Endometrial microvascular endothelial cells (primary cell): ENCODE results near the gene RHPN2. TPM values are rescaled to one million over a fixed set of nuclear protein-coding genes. Genes with fewer than 3 reads are reported as not detected.
"Not testable (repeated sequence)": the region's sequence is repeated elsewhere in the genome, so short reads cannot be mapped to it uniquely, and the experiment has no call there.

Source experiments
- in situ Hi-C: cut with HindIII; loops from 2 replicates; pipeline ENCODE4 v1.10.0; 2017; ENCODE audit warnings: low sequenced_read_pairs, low pct_unique_long_range_greater_than_20kb; ENCODE audit errors: inconsistent ontology term
- total RNA-seq: library from RNA; depleted of rRNA; stranded (reverse); fragments of >200 nt; gene quantifications from one replicate; pipeline ENCODE4 v1.2.3, GENCODE V29; 2015; ENCODE audit errors: inconsistent ontology term

The RHPN2 gene
- total RNA-seq, 1 donor from 2014 or later: 1.1 TPM

DNA sequence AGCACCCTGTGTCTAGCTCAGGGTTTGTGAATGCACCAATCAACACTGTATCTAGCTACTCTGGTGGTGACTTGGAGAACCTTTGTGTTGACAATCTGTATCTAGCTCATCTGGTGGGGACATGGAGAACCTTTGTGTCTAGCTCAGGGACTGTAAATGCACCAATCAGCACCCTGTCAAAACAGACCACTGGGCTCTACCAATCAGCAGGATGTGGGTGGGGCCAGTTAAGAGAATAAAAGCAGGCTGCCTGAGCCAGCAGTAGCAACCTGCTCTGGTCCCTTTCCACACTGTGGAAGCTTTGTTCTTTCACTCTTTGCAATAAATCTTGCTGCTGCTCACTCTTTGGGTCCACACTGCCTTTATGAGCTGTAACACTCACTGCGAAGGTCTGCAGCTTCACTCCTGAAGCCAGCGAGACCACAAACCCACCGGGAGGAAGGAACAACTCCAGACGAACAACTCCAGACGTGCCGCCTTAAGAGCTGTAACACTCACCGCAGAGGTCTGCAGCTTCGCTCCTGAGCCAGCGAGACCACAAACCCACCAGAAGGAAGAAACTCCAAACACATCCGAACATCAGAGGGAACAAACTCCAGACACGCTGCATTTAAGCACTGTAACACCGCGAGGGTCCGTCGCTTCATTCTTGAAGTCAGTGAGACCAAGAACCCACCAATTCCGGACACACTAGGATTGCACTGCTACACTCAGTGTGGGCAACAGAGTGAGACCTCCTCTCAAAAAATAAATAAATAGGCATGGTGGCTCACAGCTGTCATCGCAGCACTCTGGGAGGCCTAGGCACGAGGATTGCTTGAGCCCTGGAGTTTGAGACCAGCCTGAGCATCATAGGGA, 27.3 kb downstream of the RHPN2 start:
- in situ Hi-C loops: not testable (repeated sequence)

DNA sequence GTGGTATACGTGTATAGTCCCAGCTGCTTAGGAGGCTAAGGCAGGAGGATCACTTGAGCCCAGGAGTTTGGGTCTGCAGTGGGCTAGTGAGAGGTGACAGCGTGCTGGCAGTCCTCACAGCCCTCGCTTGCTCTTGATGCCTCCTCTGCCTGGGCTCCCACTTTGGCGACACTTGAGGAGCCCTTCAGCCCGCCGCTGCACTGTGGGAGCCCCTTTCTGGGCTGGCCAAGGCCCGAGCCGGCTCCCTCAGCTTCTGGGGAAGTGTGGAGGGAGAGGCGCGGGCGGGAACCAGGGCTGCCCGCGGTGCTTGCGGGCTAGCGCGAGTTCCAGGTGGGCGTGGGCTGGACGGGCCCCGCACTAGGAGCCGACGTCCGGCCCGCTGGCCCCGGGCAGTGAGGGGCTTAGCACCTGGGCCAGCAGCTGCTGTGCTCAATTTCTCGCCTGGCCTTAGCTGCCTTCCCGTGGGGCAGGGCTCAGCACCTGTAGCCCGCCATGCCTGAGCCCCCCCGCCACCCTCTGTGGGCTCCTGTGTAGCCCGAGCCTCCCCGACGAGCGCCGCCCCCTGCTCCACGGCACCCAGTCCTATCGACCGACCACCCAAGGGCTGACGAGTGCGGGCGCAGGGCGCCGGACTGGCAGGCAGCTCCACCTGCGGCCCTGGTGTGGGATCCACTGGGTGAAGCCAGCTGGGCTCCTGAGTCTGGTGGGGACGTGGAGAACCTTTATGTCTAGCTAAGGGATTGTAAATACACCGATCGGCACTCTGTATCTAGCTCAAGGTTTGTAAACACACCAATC, 28.1 kb downstream of the RHPN2 start:
- in situ Hi-C loops: not testable (repeated sequence)

DNA sequence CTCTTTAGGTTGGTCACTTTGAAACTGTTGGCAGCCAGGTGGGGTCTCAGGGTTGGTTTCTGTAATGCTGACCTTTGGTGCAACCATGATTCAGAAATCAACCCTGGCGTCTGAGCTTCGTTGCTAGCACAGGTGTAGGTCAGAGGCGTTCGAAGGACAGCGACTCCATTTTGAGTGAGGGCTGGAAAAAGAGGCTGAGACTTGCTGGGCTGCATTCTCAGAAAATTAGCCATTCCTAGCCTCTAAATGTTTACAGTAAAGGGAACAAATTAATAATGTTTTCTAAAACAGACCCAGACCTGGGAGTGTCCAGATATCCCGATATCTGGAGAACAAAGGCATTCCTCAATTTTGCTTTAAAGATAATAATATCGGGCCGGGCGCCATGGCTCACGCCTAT, 29.2 kb downstream of the RHPN2 start:
- in situ Hi-C loops: no loop called here

DNA sequence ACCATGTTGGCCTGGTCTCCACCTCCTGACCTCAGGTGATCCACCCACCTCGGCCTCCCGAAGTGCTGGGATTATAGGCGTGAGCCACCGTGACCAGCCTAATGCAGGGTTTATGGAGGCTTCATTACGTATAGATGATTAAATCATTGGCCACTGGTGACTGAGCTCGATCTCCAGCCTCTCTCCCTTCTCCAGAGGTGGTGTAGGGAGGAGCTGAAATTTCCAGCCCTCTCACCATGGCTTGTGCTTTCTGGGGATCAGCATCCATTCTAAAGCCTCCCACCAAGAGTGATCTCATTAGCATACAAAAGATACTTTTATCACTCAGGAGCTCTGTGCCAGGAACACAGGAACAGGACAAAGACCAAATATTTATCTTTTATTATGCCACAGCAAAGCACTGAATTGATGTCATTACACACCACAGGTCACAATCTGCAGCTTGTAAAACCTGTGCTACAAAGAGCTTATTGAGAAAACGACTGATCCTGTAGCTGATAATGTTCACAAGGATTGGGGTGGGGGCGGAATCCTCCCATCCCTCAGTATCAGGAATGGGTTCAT, 32.4 kb downstream of the RHPN2 start:
- in situ Hi-C loops: no loop called here

DNA sequence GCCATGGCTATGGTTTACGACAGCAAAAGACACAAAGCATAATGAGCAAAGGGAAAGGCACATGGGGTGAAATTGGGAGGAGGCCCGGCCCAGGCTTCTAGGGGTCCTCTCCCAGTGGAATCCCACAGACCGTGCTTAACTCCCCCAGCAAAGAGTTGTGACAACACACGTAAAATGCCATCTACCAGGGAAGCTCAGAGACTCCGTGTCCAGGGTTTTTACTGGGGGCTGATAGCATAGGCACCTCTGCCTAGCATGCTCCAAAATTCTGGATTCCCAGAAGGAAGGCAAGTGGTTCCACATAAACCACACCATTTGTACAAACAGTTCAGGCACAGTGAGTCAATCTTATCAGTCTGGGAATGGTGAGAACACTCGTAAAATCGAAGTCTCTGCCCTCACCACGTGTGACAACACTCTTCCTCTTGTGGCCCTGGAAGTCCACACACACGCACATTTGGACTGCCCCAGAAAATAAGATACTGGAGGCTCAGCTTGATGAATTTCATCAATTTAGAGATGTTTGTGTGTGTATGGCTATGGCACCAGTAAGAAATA, 34.9 kb downstream of the RHPN2 start:
- in situ Hi-C loops: no loop called here

DNA sequence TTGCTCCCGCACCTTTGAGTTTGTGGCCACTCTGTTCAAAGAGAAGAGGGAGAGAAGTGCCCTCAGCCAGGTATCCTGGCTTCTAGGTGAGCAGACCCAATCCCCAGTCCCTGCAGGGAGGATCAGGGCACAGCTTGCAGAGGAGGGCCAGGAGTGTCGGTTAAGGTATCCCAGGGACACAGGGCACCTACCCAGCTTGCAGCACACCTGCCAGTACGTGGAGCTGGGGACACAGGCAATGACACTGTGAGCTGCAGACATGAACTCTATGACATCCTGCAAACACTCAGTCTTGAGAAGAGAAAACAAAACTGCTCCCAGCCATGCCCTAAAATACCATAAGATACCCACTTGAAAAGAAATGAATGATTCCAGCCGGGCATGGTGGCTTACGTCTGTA, 38.1 kb downstream of the RHPN2 start:
- in situ Hi-C loops: not testable (repeated sequence)

DNA sequence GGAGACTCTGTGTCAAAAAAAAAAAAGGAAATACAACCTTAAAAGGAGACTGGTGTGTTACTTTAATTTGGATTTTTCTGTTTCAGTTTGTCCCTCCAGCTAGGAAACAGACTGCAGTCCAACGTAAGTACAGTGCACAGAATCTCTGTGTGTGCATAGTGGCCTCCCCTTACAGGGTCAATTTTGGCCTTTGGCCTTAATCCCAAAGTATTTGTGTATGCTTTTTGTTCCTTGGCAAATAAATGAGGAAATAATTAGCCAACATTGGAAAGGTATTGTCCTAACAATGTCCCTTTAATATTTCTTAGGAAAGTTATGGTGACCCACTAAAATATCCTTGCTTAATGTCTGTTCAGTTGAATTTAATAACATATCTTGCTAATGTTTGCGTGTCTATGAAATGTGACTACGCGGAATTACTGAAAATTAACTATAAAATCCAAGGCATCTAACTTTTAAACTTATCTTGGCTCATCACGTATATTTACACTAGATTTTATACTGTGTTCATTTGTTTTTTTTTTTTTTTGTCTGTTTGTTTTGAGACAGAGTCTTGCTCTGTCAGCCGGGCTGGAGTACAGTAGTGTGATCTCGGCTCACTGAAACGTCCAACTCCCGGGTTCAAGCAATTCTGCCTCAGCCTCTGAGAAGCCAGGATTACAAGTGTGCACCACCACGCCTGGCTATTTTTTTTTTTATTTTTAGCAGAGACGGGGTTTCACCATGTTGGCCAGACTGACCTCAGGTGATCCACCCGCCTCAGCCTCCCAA, 39.0 kb downstream of the RHPN2 start:
- in situ Hi-C loops: not testable (repeated sequence)

DNA sequence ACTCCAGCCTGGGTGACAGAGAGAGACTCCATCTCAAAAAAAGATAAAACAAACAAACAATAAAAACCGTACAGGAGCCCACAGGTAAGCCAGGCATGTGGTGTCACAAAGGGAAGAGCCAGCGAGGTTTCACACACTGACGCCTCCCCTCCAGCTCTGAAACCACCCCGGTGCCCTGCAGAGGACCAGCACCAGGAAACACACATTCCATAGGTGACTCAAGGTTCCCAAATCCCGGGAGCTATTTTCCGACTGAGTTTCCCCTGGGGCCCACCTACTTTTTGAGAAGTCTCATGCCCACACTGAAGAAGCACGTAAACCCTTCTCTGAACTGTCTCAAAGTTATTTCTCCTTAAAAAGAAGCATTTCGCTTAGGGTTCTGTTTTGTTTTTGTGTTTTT, 40.3 kb downstream of the RHPN2 start:
- in situ Hi-C loops: no loop called here

DNA sequence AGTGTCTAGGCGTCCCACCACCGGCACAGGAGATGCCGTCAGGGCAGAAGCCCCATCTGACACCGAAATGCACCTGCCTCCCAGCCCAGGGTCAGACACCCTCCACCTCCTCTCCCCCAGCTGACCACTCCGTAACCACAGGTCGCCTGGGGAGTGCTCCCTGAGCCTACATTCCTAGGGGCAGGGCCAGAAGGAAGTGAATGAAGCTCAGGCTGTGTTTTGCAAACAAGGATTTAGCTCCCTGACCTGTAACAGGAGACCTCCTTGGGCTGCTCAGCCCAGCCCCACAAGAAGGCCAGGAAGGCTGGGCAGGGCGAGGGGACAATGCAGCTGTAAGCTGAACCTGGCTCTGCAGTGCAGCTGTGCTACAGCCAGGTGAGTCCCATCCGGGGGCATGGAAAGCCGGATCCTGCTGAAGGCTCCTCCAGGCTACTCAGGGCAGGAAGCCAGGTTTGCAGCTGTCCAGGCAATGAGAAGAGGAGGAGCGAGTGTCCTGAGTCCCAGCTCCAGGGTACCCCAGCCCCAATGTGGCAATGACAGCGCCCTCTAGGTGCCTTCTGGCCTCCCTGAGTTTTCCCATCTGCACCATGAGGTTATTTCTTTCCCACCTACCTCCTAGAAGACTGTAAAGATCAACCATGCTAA, 42.1 kb downstream of the RHPN2 start:
- in situ Hi-C loops: no loop called here

DNA sequence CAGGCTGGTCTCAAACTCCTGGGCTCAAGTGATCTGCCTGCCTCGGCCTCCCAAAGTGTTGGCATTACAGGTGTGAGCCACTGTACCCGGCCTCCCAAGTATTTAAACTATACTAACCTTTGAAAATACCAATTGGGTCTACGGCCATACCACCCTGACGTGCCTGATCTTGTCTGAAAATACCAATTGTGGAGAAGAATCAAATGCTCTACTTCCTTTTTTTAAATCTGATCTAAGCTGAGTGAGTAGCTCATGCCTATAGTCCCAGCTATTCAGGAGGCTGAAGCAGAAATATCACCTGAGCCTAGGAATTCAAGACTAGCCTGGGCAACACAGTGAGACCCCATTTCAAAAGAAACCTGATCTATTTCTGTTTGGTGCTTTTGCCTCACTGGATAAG, 53.8 kb downstream of the RHPN2 start:
- in situ Hi-C loops: not testable (repeated sequence)

DNA sequence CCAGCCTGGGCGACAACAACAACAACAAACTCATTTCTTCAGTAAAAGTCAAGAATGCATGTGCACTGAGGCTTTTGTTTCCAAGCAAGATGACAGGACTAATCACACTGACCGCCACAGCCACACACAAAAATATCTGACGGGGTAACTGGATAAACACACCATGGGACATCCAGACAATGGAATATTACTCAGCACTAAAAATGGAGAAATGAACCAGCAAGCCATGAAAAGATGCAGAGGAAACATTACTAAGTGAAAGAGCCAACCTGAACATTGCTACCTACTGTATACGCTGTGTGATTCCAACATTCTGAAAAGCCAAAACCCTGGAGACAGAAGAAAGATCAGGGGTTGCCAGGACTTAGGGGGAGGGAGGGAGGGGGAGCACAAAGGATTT, 56.0 kb downstream of the RHPN2 start:
- in situ Hi-C loops: no loop called here

DNA sequence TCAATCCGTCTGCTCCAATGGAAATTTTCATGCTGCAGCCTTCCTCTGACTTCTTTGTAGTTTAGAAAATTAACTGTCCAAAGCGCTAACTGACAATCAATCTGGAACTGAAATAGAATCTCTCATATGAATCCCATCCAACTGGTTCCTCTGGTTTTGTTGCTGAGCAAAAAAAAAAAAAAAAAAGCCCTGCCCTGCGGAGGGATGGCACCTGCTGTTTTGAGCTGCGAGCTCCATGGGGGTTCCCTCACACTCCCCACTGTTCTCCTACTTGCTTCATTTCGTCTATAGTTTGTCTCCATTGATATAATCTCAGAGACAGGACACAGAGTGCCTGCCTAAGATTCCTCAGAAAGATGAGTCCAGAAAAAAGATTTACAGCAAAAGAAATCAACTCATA, 59.2 kb downstream of the RHPN2 start:
- in situ Hi-C loops: no loop called here

DNA sequence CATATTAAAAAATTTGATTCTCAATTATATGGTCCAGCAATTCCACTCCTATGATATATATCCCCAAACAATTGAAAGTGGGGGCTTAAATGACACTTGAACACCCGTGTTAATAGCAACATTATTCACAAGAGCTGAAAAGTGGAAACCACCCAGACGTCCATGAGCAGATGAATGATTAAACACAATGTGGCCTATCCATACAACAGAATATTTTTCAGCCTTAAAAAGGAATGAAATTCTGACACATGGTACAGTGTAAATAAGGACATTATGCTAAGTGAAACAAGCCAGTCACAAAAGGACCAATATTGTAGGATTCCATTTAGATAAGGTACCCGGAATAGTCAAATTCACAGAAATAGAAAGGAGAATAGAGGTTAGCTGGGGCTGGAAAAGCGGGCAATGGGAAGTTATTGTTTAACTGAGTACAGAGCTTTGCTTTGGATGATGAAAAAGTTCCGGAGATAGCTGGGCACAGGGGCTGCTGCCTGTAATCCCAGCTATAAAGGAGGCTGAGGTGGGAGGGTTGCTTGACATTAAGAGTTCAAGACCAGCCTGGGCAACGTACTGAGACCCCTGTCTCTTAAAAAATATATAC, 61.2 kb downstream of the RHPN2 start:
- in situ Hi-C loops: not testable (repeated sequence)

DNA sequence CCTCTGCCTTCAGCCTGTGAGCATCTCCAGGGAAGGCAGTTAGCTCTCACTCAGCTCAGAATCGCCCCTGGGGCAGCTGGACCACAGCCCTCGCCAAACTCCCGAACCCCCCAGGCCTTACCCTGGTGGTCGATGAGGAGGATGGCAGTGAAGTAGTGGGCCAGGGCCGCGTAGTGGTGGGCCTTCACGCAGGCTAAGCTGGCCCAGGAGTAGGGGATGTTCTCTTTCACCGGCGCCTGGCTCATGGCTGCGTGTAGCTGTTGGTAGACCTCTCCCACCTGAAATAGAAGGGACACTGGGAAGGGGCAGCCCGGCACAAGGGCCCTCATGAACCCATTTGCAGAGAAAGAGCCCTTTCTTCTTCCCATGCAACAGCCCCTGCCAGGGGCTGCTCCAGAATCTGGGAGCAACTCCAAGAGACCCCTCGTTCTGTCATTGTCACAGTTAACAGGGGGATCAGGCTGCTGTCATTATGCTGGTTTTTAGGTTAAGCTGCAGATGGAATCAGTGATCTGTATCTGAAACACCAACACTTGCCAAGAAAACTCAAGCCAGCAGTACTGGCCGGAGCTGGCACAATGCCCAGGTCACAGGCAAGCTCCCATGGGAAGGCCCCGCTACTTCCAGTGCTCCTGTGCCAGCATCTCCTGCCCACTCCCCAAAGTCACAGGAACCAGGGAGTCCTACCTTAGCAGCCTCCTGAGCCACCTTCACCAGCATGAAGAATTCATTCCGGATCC, 62.4 kb downstream of the RHPN2 start:
- in situ Hi-C loops: not testable (repeated sequence)

DNA sequence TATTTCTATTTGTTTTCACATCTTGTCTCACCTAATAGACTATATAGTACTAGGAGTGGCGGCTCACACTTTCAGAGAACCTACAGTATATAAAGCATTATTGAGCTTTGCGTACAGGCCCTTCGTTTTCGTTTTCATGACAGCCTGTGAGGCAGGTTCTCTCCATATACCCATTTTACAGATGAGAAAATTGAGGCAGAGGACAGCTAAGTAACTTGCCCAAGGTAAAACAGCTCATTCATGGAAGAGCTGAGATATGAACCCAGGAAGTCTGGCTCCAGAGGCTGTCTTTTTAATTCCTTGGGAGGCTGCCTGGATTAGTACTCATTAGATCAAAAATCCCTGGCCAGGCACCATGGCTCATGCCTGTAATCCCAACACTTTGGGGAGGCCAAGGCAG, 63.8 kb downstream of the RHPN2 start:
- in situ Hi-C loops: no loop called here

DNA sequence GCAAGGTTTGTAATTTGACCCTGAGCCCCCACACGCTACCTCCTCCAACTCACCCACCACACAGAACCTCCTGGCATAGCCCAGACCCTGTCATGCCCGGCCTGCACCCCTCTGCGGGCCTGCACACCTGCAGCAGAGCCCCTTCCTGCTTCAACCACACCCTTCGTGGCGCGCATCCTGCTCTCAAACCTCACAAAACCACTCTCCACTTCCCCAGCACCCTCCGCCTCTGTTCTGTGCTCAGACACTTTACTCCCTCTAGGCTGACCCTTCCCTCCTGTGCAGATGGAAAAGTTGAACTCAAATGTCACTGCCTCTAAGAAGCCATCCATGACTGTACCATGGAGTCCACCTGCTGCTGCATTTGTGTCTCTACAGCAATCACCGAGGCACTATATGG, 64.2 kb downstream of the RHPN2 start:
- in situ Hi-C loops: no loop called here

DNA sequence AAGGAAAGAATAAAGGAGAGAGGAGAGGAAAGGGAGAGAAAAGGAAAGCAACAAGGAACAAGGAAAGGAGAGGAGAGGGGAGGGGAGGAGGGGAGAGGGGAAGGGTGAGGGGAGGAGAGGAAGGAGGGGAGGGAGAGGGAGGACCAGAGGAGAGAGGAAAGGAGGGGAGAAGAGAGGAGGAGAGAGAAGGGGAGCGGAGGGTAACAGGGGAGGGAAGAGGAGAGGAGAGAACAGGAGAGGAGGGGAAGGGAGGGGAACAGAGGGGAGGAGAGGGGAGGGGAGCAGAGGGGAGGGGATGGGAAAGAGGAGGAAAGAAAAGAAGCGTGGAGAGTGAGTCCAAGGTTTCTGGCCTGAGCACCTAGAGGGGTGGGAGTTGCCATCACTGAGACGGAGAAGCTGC, 66.0 kb downstream of the RHPN2 start:
- in situ Hi-C loops: no loop called here
